ENCODE measurements around the gene PPP2R2D.

DNA sequence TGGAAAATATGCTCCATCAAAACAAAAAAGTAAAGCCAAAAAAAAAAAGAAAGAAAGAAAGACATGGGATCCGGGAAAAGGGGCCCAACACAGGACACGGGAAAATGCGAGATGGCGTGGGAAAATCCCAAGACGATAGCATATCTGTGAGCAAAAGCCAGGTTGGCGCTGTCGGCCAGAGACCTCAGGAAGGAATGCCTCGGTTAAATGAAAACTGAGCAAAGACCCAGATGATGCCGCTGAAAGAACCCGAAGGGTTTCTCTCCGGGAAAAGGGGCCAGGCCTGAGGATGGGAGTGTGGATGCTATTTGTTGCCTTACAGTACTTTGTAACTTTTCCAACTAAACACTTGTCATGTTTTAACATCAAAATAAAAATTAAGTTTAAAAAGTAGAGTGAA lies 49.5 kb upstream of the PPP2R2D start:
- no peak for TF ChIP-seq POLR2A (IDR thresholded peaks at IDR 0.05; ENCODE audit: low read depth)
- TF ChIP-seq, protein P1, sequence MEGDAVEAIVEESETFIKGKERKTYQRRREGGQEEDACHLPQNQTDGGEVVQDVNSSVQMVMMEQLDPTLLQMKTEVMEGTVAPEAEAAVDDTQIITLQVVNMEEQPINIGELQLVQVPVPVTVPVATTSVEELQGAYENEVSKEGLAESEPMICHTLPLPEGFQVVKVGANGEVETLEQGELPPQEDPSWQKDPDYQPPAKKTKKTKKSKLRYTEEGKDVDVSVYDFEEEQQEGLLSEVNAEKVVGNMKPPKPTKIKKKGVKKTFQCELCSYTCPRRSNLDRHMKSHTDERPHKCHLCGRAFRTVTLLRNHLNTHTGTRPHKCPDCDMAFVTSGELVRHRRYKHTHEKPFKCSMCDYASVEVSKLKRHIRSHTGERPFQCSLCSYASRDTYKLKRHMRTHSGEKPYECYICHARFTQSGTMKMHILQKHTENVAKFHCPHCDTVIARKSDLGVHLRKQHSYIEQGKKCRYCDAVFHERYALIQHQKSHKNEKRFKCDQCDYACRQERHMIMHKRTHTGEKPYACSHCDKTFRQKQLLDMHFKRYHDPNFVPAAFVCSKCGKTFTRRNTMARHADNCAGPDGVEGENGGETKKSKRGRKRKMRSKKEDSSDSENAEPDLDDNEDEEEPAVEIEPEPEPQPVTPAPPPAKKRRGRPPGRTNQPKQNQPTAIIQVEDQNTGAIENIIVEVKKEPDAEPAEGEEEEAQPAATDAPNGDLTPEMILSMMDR (IDR thresholded peaks at IDR 0.05) = no peak
